NCI-H1436 (cell line): ENCODE data around the gene SLC3A2.

Experiments used
- DNase-seq: peaks from one replicate; lab custom pipeline; 2025; lab: John Stamatoyannopoulos, UW

Gene SLC3A2

DNA sequence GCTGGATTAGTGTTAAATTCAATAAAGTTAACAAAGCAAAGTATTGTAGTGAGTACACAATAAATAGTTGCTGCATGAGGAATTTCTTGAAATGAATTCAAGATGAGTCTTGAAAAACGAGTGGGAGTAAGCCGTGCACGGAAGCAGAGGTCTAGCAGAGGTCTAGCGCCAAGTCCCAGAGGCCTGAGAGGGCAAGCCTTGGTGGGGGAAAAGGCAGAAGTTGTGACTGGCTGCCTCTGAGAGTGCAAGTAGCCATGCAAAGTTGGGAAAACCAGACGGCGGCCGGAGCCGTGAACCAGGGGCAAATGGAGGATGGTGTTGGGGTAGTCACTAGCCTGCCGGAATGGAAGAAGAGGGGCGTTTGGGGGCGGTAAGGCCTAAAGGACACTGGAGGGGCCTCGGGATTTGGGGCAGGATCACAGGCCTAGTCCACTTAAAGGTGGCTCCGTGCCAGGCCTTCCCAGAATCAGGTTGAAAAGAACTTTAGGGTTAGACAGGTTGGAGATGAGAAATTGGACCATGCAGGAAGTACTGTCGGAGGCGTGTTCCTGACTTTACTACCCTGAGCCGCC, 379 bp upstream of the SLC3A2 start:
- no peak for DNase-seq

DNA sequence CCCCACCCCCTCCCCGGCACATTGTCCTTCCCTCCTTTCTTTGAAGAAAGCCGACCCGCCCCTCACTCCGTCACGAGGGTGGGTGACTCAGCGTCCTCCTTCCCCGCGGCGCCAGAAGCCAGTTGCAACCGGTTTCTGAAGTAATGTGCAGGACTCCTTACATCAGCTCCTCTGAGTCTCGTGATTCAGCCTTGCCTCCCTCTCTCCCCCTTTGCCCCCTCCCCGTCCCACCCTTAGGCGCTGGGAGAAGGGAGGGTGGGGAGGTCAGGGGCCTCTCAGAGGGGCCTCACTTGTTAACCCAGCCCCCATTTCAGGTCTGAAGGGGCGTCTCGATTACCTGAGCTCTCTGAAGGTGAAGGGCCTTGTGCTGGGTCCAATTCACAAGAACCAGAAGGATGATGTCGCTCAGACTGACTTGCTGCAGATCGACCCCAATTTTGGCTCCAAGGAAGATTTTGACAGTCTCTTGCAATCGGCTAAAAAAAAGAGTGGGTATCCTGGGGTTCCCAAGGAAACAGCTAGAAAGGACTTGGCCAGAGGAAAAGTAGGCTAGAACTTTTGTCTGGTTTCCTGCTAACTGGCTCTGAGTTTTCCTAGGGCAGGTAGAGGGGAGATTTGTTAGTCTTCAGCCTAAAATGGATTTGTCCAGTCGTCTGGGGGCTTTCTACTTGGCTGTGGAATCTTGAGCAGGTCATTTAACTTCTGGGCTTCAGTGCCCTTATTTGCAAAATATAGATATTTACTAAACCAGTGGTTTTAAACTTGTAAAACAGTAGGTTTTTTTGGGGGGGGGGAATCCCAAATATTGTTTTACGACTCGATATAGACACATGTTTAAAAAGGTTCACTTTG, 1.1 kb downstream of the SLC3A2 start:
- DNase-seq, result peak; percentile 93

DNA sequence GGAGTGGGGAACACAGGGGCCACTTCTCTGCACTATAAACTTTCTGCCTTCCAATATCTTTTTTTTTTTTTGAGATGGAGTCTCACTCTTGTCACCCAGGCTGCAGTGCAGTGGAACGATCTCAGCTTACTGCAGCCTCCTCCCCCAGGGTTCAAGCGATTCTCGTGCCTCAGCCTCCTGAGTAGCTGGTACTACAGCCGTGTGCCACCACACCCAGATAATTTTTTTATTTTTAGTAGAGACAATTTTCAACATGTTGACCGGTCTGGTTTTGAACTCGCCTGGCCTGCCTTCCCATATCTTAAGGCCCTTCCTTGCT, 1.7 kb downstream of the SLC3A2 start:
- DNase-seq, result no peak

DNA sequence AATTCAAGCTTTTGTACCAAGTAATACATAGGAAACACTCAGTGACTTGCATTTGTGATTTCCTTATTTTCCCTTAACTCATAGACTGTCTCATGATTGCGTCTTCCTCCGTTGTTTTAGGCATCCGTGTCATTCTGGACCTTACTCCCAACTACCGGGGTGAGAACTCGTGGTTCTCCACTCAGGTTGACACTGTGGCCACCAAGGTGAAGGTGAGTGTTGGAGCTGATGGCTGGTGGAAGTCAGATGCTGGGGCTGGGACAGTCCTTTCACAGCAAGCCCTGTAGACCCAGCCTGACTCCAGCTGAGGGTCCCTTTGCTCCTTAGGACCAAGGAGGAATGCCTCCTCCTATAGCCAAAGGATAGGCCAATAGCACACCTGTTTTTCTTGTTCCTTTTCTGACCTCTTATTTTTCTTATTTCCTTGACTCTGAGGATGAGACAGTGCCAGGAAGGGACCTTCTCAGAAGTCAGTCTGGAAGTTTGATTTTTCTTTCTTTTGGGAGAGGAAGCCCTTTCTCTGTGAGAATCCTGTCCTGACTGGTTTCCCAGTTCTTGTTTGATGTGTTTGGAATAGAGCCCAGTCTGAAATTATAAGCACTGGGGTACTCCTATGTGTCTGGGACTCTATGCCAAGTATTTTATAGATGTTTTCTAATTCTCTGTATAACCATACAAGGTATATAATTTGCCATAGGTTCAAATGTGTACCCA, 2.2 kb downstream of the SLC3A2 start:
- no peak for DNase-seq

DNA sequence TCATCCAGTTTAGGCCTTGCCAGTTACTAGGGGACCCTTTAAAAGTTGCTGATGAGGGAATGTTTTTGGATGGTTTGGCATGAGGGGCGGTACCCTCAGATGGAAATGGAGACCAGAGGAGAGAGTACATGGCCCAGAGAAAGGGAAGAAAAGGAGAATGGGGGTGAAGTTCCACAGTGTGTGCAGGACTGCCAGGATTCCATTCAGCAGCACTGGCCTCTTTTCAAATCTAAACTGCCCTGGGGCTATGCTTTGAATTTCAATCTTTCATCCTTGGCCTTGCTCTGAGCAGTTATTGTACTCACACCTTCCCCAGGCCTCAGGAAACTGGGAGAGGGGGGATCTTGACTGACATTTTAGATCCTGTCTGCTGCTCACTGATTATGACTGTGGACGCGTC, 3.0 kb downstream of the SLC3A2 start:
- DNase-seq, result no peak

DNA sequence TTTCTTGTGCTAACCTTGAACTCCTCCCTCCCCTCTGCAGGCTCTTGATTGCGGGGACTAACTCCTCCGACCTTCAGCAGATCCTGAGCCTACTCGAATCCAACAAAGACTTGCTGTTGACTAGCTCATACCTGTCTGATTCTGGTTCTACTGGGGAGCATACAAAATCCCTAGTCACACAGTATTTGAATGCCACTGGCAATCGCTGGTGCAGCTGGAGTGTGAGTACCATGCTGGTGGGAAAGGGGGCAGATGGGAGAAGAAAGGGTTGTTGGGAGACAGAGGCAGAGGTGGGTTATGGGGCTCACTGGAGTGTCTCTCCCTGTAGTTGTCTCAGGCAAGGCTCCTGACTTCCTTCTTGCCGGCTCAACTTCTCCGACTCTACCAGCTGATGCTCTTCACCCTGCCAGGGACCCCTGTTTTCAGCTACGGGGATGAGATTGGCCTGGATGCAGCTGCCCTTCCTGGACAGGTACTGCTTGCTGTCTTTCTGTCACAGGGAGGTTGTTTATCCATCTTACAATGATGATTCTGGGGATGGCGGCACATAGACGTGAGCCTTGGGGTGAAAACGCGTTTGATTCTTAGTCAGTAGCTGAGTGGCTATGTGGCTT, 4.5 kb downstream of the SLC3A2 start:
- DNase-seq, result no peak

DNA sequence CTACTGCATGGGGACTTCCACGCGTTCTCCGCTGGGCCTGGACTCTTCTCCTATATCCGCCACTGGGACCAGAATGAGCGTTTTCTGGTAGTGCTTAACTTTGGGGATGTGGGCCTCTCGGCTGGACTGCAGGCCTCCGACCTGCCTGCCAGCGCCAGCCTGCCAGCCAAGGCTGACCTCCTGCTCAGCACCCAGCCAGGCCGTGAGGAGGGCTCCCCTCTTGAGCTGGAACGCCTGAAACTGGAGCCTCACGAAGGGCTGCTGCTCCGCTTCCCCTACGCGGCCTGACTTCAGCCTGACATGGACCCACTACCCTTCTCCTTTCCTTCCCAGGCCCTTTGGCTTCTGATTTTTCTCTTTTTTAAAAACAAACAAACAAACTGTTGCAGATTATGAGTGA, 7.7 kb downstream of the SLC3A2 start:
- no peak for DNase-seq

GRCh38 chr11:62889126-62889483, 8.4 kb downstream of the SLC3A2 start:
- no peak for DNase-seq

- no peak for DNase-seq
These were observed 9.1 kb downstream of the SLC3A2 start for GRCh38 chr11:62889484-62890437.

DNA sequence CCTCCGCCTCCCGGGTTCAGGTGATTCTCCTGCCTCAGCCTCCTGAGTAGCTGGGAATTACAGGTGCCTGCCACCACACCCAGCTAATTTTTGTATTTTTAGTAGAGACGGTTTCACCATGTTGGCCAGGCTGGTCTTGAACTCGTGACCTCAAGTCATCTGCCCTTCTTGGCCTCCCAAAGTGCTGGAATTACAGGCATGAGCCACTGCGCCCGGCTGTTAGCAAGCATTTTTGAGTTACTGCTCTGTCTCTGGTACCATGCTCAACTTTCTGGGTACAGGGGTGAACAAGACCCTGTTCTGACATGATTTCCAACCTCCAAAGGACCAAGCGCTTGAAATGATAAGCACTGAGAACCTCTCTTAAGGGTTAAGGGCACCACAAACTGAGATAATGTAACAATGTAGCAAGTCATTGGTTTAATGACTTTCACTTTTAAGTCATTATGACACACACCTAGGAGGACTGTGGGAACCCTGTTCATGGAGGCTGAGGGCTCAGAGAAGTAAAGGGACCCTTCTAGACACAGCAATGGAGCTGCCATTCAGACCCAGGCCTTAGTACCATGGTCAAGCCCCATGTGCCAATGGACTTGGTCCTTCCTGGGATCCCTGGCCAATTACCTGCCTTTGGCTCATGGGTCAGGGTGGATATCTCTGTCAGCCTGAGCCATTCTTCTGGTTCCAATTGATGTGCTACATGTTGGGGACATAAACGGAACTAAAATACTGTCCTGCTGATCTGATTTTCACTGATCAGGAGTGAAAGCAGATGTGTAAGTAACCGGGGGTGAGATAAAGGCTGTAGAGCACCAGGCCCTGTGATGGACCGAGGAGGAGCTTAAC, 11.6 kb downstream of the SLC3A2 start:
- DNase-seq, result no peak

DNA sequence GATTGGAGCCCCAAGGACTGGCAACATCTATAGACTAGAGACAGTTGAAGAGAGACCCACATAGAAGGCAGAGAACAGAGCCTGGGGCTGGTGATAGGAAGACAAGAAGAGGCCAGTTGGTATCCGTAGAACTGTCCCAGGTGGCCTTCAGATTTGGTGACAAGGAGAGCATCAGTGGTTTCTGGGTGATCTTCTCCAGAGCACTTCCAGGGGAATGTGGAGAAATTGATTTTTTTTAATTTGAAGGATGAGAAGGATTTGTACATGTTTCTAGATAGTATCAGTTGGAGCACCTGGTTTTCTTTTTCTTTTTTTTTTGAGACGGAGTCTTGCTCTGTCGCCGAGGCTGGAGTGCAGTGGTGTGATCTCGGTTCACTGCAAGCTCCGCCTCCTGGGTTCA, 14.8 kb downstream of the SLC3A2 start:
- DNase-seq, result no peak

- no peak for DNase-seq
These were observed 15.4 kb downstream of the SLC3A2 start for GRCh38 chr11:62896049-62896448.

DNA sequence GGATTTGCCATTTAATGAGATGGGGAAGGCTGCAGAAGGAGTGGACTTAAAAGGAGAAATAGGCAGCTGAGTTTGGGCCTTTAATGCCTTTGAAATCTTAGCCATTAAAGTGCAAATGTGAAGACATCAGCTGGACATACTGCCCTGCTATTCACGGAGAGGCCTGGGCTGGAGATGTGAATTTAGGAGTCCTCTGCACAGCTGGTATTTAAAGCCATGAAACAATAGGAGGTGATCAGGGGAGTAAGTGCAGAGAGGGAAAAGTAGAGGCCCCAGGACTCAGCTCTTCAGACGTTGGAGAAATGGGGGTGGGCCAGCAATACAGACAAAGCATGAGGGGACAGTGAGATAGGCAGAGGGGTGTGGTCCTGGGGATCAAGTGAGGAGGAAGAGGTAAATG, 16.6 kb downstream of the SLC3A2 start:
- DNase-seq, result no peak

GRCh38 chr11:62898027-62898426, 17.3 kb downstream of the SLC3A2 start:
- DNase-seq, result no peak

- DNase-seq, result no peak
These were observed 22.2 kb downstream of the SLC3A2 start for GRCh38 chr11:62902932-62903331.

- no peak for DNase-seq
These were observed 24.6 kb downstream of the SLC3A2 start for GRCh38 chr11:62905296-62905695.

- DNase-seq, result peak; percentile 45
These were observed 25.3 kb downstream of the SLC3A2 start for GRCh38 chr11:62905927-62906531.

DNA sequence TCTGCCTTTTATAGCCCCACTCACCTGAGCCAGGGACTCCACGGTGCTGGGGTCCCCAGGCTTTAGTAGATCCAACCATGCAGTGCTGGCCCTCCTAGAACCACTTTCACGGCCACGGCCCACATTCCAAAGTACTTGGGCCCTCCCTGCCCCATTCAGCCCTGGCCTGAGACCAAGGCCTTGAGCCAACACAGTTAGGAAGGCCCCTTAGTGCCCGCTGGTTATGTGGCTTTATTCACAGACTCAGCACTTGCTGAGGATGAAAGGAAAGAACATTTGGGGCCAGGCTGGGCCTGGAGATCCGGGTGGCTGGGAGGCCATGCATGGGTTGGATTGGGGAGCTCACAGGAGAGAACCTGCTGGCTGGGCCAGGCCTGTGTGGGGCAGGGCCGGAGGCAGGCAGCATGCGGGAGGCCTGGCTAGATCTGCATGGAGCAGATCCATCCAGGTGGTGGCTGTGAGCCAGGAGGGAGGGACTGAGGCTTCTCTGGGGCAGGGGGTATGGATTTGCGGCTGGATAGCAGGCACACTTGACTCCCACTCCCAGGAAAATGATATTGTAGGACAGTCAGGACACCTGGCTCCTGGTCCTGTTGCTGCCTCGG, 27.9 kb downstream of the SLC3A2 start:
- no peak for DNase-seq

- DNase-seq, result peak; percentile 19
These were observed 28.6 kb downstream of the SLC3A2 start for GRCh38 chr11:62909107-62909894.
